Fibroblast of gingiva (primary cell): ENCODE data around the gene LRRC75B.
A peak's percentile ranks its signal among the peaks of the same experiment; 100 is the strongest.
"Not testable (repeated sequence)": the region's sequence is repeated elsewhere in the genome, so short reads cannot be mapped to it uniquely, and the experiment has no call there.

Experiments
- DNase-seq: peaks from one replicate; pipeline ENCODE4 v3.0.0-alpha.2; 2011; ENCODE audit warnings: low read depth

Gene LRRC75B

DNA sequence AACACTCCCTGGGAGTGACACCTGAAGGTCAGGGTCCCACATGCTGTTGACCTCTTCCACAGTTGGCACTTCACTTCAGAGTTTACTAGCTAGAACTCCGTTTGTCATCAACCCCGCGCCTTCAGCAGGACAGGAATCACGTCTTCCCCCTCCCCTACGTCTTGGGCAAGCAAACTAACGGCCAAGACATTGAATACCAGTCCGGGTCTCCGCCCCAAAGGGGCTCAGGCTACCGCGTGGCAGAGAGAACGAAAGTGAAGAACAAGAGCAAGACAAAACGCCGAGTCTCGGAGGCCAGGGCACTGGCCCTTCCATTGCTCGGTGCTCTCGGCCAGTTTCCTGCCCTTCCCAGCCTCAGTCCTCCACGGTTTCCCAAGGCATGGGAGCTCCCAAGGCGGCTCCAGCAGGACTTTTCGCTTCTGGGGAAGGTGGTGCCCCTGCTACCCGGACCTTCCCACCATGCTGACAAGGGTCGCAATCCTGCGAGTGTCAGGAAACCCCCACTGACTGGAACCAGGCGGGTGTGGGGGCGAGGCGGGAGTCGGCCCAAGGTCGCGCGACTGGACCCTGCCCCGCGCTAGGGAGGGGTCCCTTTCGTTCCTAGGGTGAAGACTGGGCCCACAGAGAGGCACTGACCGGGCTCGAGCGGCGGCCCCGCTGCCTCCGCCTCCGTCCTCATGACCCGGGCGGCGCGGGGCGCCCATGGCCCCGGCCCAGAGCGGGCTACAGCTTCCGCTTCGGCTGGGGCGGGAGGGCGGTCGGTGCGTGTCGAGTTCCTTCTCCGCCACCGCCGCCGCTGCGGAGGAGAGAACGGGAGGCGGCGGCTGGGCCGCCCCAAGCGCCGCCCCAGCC is 38.3 kb downstream of the LRRC75B start, which contains the start of gene GUCD1:
GUCD1 (minus strand) TSS at position 826 of the 852 bp plus-strand sequence; CDS start at position 679, 147 bp downstream.
- DNase-seq, result peak; percentile 49

DNA sequence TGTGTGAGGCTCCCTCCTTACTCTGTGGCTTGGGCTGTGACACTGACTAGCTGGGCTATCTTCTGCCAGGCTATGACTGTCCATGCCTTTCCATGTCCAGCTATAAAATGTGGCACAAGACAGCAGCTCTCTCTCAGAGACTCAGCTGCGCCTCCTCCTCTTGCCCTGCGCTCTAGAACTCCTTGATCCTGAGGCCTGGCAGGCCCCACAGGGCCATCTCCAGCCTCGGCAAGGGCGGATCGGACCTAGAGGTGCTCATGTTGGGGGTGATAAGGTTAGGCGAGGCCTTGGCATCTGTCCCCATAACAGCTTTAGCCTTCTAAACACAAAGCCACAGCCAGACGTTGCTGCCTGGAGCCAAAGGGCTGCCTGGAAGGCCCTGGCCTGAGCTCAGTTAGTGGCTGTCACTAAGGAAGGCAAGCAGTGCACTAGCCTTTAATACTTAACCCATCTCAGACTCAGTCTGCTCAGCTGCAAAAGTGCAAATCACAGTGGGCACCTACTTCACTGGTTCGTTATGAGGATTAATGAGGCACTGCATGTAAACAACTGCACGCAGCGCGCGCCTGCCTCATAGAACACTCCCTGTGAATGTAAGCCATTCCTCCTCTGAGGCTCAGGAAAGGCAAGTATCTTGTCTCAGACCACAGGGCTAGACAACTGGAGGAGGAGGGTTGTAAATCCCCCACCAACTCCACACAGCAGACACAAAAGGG is 39.1 kb downstream of the LRRC75B start:
- DNase-seq, result no peak

DNA sequence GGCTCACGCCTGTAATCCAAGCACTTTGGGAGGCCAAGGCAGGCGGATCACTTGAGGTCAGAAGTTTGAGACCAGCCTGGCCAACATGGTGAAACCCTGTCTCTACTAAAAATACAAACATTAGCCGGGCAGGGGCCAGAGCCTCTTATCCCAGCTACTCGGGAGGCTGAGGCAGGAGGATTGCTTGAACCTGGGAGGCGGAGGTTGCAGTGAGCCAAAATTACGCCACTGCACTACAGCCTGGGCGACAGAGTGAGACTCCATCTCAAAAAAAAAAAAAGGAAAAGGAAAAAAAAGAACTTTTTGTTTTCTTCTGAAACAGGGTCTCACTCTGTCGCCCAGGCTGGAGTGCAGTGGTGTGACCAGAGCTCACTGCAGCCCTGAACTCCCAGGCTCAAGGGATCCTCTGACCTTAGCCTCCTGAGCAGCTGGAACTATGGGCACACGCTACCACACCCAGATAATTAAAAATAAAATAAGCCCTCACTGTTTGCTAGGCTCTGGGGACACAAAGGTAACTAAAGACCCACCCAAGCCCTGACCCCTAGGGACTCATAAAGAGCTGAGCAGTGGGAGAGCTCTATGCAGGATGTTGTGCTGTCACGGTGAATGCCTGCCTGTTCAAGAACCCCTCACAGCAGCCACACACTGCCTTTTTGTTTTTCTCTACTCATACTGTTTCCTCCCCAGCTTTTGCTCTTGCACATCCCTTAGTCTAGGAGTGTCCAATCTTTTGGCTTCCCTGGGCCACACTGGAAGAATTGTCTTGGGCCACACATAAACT is 40.2 kb downstream of the LRRC75B start:
- DNase-seq, result not testable (repeated sequence)

DNA sequence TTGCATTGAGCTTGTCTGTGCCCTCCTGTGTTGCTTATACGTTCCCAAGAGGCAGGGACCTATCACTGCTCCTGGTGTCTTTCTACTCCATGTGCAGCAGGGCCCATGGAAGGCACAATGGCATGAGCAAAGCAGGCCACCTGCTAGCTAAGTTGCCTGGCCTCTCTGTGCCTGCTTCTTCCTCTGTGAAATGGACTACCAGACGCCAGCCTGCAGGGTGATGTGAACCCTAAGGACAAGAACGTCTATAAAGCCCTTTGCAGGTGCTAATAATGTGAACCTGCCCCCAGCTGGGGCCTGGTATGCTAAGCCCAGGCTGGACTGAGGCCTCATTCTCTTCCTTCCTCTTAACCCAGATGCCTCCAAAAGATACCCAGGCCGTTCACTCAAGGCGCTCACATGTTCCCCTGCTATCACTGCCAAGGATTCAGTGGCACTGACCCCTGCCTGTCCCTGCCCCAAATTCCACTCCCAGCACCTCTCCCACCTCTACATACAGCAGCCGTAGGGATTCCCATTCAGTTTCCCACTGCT is 41.9 kb downstream of the LRRC75B start:
- no peak for DNase-seq

DNA sequence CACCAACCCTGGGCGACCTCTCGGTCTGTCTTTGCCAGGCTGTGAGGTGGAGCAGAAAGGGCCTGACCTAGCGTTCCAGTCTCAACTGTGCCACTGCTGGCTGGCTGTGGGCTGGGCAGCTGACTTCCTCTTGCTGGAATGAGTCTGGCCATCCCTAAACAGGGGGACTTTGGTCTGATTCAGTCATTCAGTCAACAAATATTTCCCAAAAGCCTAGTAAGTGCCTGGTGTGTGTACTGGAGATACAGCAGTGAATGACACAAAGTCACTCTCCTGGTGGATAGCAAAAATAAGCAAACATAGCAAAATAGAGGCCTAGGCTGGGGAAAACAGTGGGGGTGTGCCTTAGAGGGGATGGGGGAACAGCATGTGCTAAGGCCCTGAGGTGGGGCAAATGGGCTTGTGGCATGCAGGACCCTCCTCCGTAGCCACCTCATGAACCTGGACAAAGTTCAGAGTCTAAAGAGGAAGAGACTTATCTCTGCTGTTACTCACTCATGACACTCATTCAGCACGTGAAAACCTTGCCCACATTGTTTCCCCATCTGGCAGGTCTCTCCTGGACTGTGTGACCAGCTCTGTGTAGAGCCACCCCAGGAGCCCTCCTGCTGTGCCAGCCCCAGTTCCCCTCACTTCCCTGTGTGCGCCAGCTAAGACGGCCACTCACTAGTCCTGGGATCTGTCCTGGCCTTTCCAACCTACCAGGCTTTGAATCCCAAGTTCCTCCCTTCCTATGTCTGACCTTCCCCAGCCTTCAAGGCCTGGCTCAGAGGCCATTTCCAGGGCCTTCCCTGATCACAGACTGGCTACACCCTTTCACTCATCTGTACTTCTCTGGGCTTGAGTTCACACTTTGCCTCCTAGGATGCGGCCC is 42.6 kb downstream of the LRRC75B start:
- no peak for DNase-seq

DNA sequence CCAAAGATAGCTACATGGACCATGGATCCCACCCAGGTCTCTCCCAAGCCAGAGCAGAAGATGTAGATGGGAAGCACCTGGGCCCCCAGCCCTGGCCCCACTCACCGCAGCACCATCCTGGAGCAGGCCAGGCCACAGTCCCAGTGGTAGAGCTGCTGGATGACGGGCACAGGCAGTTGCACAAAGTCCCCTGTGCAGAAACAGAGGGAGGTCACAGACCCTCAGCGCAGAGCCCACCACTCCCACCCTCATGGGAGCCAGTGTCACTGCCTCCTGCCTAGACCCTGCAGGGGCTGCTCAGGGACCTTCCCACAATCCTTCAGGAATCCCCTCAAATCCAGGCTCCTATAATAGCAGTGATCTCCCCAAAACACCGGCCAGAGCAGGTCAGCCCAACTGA is 44.1 kb downstream of the LRRC75B start:
- no peak for DNase-seq

DNA sequence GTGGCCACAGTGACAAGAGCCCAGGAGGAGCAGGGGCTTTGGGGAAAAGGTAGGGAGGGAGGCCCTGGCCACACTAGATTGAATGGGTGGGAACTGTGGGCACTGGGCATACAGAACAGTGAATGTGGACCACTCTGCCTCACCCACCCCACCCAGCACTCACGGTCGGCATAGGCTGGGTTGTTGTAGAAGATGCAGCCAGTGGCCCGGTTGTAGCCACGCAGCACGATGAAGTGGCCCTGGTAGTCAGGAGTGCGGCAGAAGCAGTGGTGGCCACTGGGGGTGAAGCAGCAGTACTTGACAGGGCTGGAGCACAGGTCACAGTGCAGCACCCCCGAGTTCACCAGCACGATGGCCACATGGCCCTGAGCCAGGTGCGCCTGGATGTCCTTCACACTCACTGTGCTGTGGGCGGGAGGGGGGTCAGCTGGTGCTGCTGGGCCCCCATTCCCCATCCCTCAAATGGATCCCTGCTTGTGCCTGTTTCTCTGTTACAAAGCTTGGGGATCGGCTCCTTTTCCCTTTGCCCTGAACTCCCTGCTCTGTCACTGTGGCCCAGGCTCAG is 49.1 kb downstream of the LRRC75B start:
- DNase-seq, result no peak

DNA sequence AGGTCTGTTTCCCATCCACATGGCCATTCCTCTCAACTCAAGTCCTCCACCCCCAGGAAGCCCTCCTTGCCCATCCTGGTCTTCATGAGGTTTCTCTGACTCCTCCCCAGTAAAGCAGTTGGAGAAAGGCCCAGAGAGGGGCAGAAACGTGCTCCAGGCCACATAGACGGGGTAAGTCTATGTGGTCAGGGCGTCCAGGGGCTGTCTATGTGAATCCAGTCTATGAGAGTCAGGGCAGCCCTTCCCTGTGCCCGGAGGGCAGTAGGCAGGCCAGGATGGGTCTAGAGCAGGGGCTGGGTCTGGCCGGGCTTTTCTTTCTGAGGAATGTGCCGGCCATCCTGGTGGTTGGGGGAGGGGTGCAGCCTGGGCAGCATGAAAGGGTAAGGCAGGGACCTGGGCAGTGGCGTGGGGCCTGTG is 49.7 kb downstream of the LRRC75B start:
- DNase-seq, result no peak

DNA sequence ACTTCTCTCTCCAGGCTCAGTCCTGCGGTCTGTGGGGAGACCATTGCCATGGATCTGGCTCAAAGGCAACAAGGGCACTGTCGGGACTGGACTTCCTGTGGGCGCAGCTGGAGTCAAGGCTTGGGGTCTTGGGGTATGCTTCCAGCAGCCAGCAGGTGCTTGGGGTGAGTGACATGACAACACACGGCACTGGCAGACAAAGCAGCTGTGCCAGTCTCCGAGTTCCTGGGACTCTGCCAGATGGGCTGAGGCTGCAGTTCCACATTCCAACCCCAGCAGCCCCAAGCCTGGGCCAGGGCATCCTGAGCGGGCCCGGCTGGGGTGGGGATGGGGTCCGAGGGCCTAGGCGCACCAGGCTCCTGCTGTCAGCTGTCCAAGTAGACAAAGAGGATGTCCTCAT is 50.2 kb downstream of the LRRC75B start:
- no peak for DNase-seq

DNA sequence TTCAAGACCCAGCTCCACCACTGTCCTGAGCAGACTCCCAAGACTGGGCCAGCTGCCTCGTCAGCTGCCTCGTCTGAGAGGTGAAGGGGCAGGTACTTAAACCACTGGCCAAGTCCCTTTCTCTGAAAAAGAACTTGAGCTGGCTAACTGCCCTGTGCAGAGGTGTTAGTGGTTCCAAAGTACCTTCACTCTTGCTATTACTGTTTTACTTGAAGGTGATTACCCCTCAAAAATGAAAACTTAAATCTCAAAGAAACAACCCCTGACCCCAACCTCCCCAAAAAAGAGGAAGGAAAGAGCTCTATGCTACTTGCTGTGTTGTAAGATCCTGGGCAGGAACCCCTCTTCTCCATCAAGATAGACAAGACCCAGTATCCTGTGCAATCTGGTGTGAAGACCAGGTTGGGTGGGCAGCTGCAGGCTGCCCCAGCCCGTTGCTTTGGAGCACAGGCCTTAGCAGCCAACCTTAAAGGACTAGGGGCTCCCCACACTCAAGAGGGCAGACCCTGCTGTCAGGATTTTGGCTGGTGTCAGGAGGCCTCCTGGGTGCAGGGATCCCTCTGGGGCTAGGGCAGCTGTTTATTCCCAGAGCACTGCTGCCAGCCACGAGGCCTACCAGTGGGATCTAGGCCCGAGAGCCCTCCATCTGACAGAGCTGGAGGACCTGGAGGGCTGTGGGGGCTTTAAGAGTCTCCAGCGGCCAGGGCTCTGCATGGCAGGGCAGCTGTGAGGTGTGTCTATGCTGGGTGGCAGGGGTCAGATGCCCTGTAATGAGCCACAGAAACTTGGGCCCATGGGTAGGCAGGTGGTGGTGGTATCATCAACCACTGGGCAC is 51.0 kb downstream of the LRRC75B start:
- no peak for DNase-seq

DNA sequence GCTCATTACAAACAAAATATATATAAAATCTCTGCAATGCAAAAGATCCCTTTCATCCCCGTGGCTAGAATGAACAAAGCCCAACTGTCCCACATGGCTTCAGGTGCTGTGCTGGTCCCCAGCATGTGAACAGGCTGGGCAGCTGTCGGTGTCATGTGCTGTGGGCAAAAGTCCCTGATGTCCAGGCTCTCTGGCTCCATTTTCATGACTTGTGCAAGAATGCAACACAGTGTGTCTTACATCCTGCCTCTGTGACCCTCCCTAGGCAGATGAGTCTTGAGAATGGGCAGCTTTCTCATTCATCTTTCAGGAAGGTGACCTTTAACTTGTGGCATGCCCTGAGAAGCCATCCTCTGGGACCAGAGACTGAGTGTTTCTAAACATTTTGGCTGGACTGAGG is 52.4 kb downstream of the LRRC75B start:
- no peak for DNase-seq

DNA sequence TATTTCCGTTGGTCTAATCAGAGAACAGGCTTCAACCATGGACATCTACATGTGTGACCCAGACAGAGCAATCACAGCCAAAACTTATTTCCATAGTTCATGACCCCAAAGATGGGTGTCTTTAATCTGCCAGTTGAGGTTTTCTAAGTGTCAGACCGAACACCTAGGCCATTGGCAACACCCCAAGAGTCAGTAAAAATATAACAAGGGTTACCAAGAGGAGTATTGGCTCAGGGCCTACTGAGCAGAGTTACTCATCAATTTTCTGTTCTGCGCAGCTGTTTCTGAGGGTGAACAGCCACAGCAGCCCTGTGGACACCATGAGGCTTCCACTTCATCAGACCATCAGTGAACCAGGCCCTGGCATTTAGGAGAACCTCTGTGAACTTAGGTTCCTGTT is 56.8 kb downstream of the LRRC75B start:
- no peak for DNase-seq
